ENCODE results near the gene TOR4A.

GRCh38 chr9:137302118-137302448, 24.6 kb downstream of the TOR4A start, which contains the start of gene NRARP:
- TF ChIP-seq, protein P1, sequence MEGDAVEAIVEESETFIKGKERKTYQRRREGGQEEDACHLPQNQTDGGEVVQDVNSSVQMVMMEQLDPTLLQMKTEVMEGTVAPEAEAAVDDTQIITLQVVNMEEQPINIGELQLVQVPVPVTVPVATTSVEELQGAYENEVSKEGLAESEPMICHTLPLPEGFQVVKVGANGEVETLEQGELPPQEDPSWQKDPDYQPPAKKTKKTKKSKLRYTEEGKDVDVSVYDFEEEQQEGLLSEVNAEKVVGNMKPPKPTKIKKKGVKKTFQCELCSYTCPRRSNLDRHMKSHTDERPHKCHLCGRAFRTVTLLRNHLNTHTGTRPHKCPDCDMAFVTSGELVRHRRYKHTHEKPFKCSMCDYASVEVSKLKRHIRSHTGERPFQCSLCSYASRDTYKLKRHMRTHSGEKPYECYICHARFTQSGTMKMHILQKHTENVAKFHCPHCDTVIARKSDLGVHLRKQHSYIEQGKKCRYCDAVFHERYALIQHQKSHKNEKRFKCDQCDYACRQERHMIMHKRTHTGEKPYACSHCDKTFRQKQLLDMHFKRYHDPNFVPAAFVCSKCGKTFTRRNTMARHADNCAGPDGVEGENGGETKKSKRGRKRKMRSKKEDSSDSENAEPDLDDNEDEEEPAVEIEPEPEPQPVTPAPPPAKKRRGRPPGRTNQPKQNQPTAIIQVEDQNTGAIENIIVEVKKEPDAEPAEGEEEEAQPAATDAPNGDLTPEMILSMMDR (conservative IDR thresholded peaks at IDR 0.05 in 1 of 2, IDR thresholded peaks at IDR 0.05 in 1 of 2; ENCODE audit: extremely low read depth in 1 of 2, insufficient read depth in 1 of 2, low read depth in 1 of 2, low read length in 2 of 2): no peak
- no peak for TF ChIP-seq EZH2 (IDR thresholded peaks at IDR 0.05; ENCODE audit: borderline replicate concordance, low read length)

All from mammary epithelial cell (primary cell).